Fibroblast of lung (primary cell): ENCODE data around the gene ASB3. TPM values are rescaled to one million over a fixed set of nuclear protein-coding genes. Genes with fewer than 3 reads are reported as not detected.

Experiments
- DNase-seq, 2 donors: peaks; one replicate each; pipeline versions ENCODE4 v3.0.0 to v3.0.0-alpha.2; 2010; ENCODE audit warnings: low read depth in 2 of 2
- H2AFZ ChIP-seq: 2 replicates; pipeline ENCODE4 v1.5.1; 2012; ENCODE audit warnings: low read length, control low read depth, inconsistent platforms
- H3K27ac ChIP-seq: 2 replicates; pipeline ENCODE4 v1.5.1; 2011; ENCODE audit warnings: low read length, control low read depth; ENCODE audit not compliant: insufficient read depth
- H3K27me3 ChIP-seq: 2 replicates; pipeline ENCODE4 v1.5.1; 2011; ENCODE audit warnings: mild to moderate bottlenecking, low read length; ENCODE audit not compliant: control insufficient read depth, insufficient read depth
- H3K36me3 ChIP-seq: 2 replicates; pipeline ENCODE4 v1.5.1; 2011; ENCODE audit warnings: low read length; ENCODE audit not compliant: control insufficient read depth, insufficient read depth
- H3K4me1 ChIP-seq: 2 replicates; pipeline ENCODE4 v1.5.1; 2011; ENCODE audit warnings: low read length; ENCODE audit not compliant: control insufficient read depth, insufficient read depth; ENCODE audit errors: extremely low read depth
- H3K4me2 ChIP-seq: 2 replicates; pipeline ENCODE4 v1.5.1; 2011; ENCODE audit warnings: low read length, control low read depth; ENCODE audit not compliant: insufficient read depth; ENCODE audit errors: extremely low read depth
- H3K4me3 ChIP-seq, 4 experiments: fragments of 200-600 bp in 1 of 4; sonication (generic) in 1 of 4; replicated peaks in 1 of 4; 2 replicates each; pipeline ENCODE4 v1.5.1; 2011 to 2016; ENCODE audit warnings: low read length in 4 of 4, low read depth in 3 of 4, mild to moderate bottlenecking in 3 of 4, control low read depth in 2 of 4, inconsistent platforms in 1 of 4, mixed read lengths in 1 of 4; ENCODE audit not compliant: insufficient read depth in 1 of 4; ENCODE audit errors: control extremely low read depth in 1 of 4
- H3K79me2 ChIP-seq: 2 replicates; pipeline ENCODE4 v1.5.1; 2012; ENCODE audit warnings: mild to moderate bottlenecking, low read length, inconsistent platforms; ENCODE audit not compliant: control insufficient read depth, insufficient read depth
- H3K9ac ChIP-seq: 2 replicates; pipeline ENCODE4 v1.5.1; 2011; ENCODE audit warnings: mild to moderate bottlenecking, low read length, control low read depth; ENCODE audit not compliant: insufficient read depth
- H3K9me3 ChIP-seq: 2 replicates; pipeline ENCODE4 v1.5.1; 2012; ENCODE audit warnings: low read depth, low read length; ENCODE audit not compliant: control insufficient read depth, insufficient read depth
- H4K20me1 ChIP-seq: 2 replicates; pipeline ENCODE4 v1.5.1; 2011; ENCODE audit warnings: low read length; ENCODE audit not compliant: control insufficient read depth, insufficient read depth; ENCODE audit errors: extremely low read depth
- CTCF ChIP-seq, 2 donors: IDR thresholded peaks in 1 of 2; conservative IDR thresholded peaks in 1 of 2; 1 replicate in 1 of 2; 2 replicates in 1 of 2; pipeline ENCODE4 v1.5.1; 2011 to 2012; ENCODE audit warnings: low read length in 2 of 2, control low read depth in 1 of 2, inconsistent platforms in 1 of 2, low read depth in 1 of 2, mild to moderate bottlenecking in 1 of 2
- EZH2 ChIP-seq: IDR thresholded peaks from 2 replicates; pipeline ENCODE4 v1.5.1; 2012; ENCODE audit warnings: low read length, control low read depth, mild to moderate bottlenecking; ENCODE audit errors: missing control alignments
- polyA plus RNA-seq, 2 donors: library from polyadenylated mRNA; depleted of rRNA in 1 of 2; stranded (reverse) in 1 of 2; unstranded in 1 of 2; fragments of >200 nt; gene quantifications; 2 replicates each; pipeline ENCODE4 v1.2.1, GENCODE V29; 2011 to 2012; ENCODE audit warnings: missing spikeins in 1 of 2
- total RNA-seq: library from RNA; depleted of rRNA; stranded (reverse); fragments of >200 nt; gene quantifications from 2 replicates; pipeline ENCODE4 v1.2.1, GENCODE V29; 2014

The ASB3 gene
- total and polyA plus RNA-seq, 2 donors (not counting 1 experiment from before 2014, with no cell fraction given), result 21.1 to 31.9 TPM

GRCh38 chr2:53785366-53785765 is 1.4 kb downstream of the ASB3 start:
- Histone ChIP-seq H3K4me2 (peak overlapping the region; percentile 85), H3K9ac (no peak overlapping the region), H3K4me1 (no peaks in the 10 kb centered on the region), H3K36me3 (no peaks in the 10 kb centered on the region), H3K4me3 (peak overlapping the region; percentile 94 to 100 (median 96)), H3K79me2 (peaks cover 77% of the 10 kb centered on the region), H3K27me3 (no peaks in the 10 kb centered on the region), H3K27ac (no peak overlapping the region), H3K9me3 (no peaks in the 10 kb centered on the region), H2AFZ (no peak overlapping the region), H4K20me1 (no peaks in the 10 kb centered on the region)
- TF ChIP-seq CTCF (conservative IDR thresholded peaks at IDR 0.05 in 1 of 2, IDR thresholded peaks at IDR 0.05 in 1 of 2; ENCODE audit: low read depth in 1 of 2, low read length in 2 of 2), result no peak
- TF ChIP-seq EZH2, result no peak
- no peak for DNase-seq

GRCh38 chr2:53784436-53784835 is 2.3 kb downstream of the ASB3 start:
- Histone ChIP-seq H4K20me1 (no peaks in the 10 kb centered on the region), H3K27me3 (no peaks in the 10 kb centered on the region), H3K4me1 (no peaks in the 10 kb centered on the region), H3K4me3 (peak overlapping the region in 1 of 4 experiments; percentile 14), H2AFZ (no peak overlapping the region), H3K4me2 (no peak overlapping the region), H3K9me3 (no peaks in the 10 kb centered on the region), H3K36me3 (peaks cover 3% of the 10 kb centered on the region), H3K9ac (no peak overlapping the region), H3K27ac (no peak overlapping the region), H3K79me2 (peaks cover 76% of the 10 kb centered on the region)
- DNase-seq, result peak in 1 of 2 donors; percentile 36
- no peak for TF ChIP-seq EZH2
- no peak for TF ChIP-seq CTCF (conservative IDR thresholded peaks at IDR 0.05 in 1 of 2, IDR thresholded peaks at IDR 0.05 in 1 of 2; ENCODE audit: low read depth in 1 of 2, low read length in 2 of 2)

- DNase-seq, result no peak
- Histone ChIP-seq H3K4me3 (no peak overlapping the region), H3K27ac (no peak overlapping the region), H3K4me2 (peak overlapping the region; percentile 17), H3K9ac (no peak overlapping the region), H4K20me1 (no peaks in the 10 kb centered on the region), H3K9me3 (no peaks in the 10 kb centered on the region), H3K79me2 (peaks cover 61% of the 10 kb centered on the region), H3K27me3 (no peaks in the 10 kb centered on the region), H2AFZ (no peak overlapping the region), H3K36me3 (peaks cover 3% of the 10 kb centered on the region), H3K4me1 (no peaks in the 10 kb centered on the region)
- TF ChIP-seq EZH2 (no peak), CTCF (conservative IDR thresholded peaks at IDR 0.05 in 1 of 2, IDR thresholded peaks at IDR 0.05 in 1 of 2; ENCODE audit: low read depth in 1 of 2, low read length in 2 of 2) (no peak)
Measured at GRCh38 chr2:53782676-53783075, 4.1 kb downstream of the ASB3 start.
